Measurements from ENCODE around the gene CCN5. TPM values are rescaled to one million over a fixed set of nuclear protein-coding genes. Genes with fewer than 3 reads are reported as not detected.
A peak's percentile ranks its signal among the peaks of the same experiment; 100 is the strongest.

Gene CCN5
- total and polyA plus RNA-seq, 2 experiments from 2014 or later, result 0.20 TPM; not detected in 1

- no peaks in the 10 kb centered on the region for H3K27me3 ChIP-seq
- DNase-seq (ENCODE audit: low read depth in 1 of 2, low spot score in 1 of 2), result no peak
Observed at GRCh38 chr20:44700306-44700705, 14.9 kb upstream of the CCN5 start.

GRCh38 chr20:44701118-44701857 lies 13.9 kb upstream of the CCN5 start:
- Histone ChIP-seq H3K9me3 (ENCODE audit: low read depth) (no peaks in the 10 kb centered on the region), H3K27ac (no peak overlapping the region), H3K4me1 (ENCODE audit: low read depth) (peaks cover 9% of the 10 kb centered on the region), H3K4me3 (no peak overlapping the region), H3K27me3 (no peaks in the 10 kb centered on the region), H3K36me3 (no peaks in the 10 kb centered on the region)
- DNase-seq (ENCODE audit: low read depth in 1 of 2, low spot score in 1 of 2), result peak; percentile 56 to 57
- no peak for TF ChIP-seq CTCF (IDR thresholded peaks at IDR 0.05; ENCODE audit: low read depth, low read length)

More at GRCh38 chr20:44700306-44700705, 14.9 kb upstream of the CCN5 start:
- Histone ChIP-seq H3K36me3 (no peaks in the 10 kb centered on the region), H3K27ac (no peak overlapping the region), H3K4me3 (no peak overlapping the region), H3K9me3 (ENCODE audit: low read depth) (no peaks in the 10 kb centered on the region), H3K4me1 (ENCODE audit: low read depth) (peaks cover 9% of the 10 kb centered on the region)
- no peak for TF ChIP-seq CTCF (IDR thresholded peaks at IDR 0.05; ENCODE audit: low read depth, low read length)

GRCh38 chr20:44701858-44702256 lies 13.3 kb upstream of the CCN5 start:
- Histone ChIP-seq H3K36me3 (no peaks in the 10 kb centered on the region), H3K9me3 (ENCODE audit: low read depth) (no peaks in the 10 kb centered on the region), H3K27me3 (no peaks in the 10 kb centered on the region), H3K27ac (no peak overlapping the region), H3K4me3 (no peak overlapping the region), H3K4me1 (ENCODE audit: low read depth) (peaks cover 9% of the 10 kb centered on the region)
- DNase-seq (ENCODE audit: low read depth in 1 of 2, low spot score in 1 of 2), result no peak
- TF ChIP-seq CTCF (IDR thresholded peaks at IDR 0.05; ENCODE audit: low read depth, low read length), result no peak

GRCh38 chr20:44702776-44703175 lies 12.4 kb upstream of the CCN5 start:
- no peaks in the 10 kb centered on the region for H3K9me3 ChIP-seq (ENCODE audit: low read depth)
- peak in 1 of 2 donors; percentile 99 for DNase-seq (ENCODE audit: low read depth in 1 of 2, low spot score in 1 of 2)
- peaks cover 9% of the 10 kb centered on the region for H3K4me1 ChIP-seq (ENCODE audit: low read depth)

GRCh38 chr20:44703183-44703925 lies 11.8 kb upstream of the CCN5 start:
- peaks cover 9% of the 10 kb centered on the region for H3K4me1 ChIP-seq (ENCODE audit: low read depth)
- TF ChIP-seq CTCF (IDR thresholded peaks at IDR 0.05; ENCODE audit: low read depth, low read length), result no peak
- no peaks in the 10 kb centered on the region for H3K36me3 ChIP-seq
- H3K4me3 ChIP-seq, result no peak overlapping the region
- H3K9me3 ChIP-seq (ENCODE audit: low read depth), result no peaks in the 10 kb centered on the region
- no peak for DNase-seq (ENCODE audit: low read depth in 1 of 2, low spot score in 1 of 2)
- no peaks in the 10 kb centered on the region for H3K27me3 ChIP-seq
- no peak overlapping the region for H3K27ac ChIP-seq

More at GRCh38 chr20:44702776-44703175, 12.4 kb upstream of the CCN5 start:
- Histone ChIP-seq H3K4me3 (no peak overlapping the region), H3K27ac (no peak overlapping the region), H3K27me3 (no peaks in the 10 kb centered on the region), H3K36me3 (no peaks in the 10 kb centered on the region)
- no peak for TF ChIP-seq CTCF (IDR thresholded peaks at IDR 0.05; ENCODE audit: low read depth, low read length)
